NCI-H2029 treated with DMSO at 0.1 percent for 48 hours (cell line): ENCODE results near the gene RCOR1.
"Not testable (repeated sequence)": the region's sequence is repeated elsewhere in the genome, so short reads cannot be mapped to it uniquely, and the experiment has no call there.

Experiments used
- DNase-seq: peaks from one replicate; lab custom pipeline; 2025; lab: John Stamatoyannopoulos, UW

Gene RCOR1

DNA sequence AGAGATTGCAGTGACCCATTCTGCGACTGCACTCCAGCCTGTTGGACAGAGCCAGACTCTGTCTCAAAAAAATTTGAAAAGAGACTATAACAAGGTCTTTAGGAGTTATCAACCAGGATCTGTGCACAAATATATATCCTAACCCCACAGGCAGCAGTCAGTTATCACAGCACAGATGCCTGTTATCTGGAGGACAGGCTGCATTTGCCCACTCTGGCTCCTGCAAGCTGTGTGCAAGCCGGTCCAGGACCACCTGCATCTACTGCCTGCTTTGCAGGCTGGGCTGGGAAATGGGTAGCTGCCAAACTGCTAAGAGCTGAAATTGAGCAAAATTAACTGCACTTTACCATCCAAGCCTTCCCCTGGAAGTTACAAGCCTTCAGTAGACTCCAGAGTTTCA lies 21.4 kb upstream of the RCOR1 start:
- DNase-seq = no peak

DNA sequence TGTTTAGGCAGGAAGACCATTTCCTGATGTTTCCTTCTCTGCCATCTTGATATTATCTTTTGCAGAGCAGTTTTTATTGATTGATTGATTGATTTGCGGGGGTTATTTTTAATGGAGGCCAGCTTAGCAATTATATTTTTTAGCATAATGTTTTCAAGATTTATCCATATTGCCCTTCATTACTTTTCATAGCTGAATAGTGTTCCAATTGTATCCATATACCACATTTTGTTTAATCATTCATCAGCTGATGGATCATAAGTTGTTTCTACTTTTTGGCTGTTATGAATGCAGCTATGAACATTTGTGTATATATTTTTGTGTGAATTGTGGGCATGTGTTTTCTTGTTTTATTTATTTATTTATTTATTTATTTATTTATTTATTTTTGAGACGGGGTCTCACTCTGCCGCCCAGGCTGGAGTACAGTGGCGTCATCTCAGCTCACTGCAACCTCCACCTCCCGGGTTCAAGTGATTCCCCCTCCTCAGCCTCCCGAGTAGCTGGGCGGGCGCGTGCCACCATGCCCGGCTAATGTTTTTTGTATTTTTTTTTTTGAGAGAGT lies 20.9 kb upstream of the RCOR1 start:
- DNase-seq = no peak

DNA sequence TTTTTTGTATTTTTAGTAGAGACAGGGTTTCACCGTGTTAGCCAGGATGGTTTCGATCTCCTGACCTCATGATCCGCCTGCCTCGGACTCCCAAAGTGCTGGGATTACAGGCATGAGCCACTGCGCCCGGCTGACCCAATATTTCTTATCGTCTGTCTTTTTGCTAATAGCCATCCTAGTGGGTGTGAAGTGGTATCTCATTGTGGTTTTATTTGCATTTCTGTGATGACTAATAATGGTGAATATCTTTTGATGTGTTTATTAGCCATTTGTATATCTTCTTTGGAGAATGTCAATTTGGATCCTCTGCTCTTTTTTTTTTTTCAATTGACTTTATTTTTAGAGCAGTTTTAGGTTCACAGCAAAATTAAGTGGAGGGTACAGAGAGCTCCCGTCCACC lies 19.3 kb upstream of the RCOR1 start:
- not testable (repeated sequence) for DNase-seq

DNA sequence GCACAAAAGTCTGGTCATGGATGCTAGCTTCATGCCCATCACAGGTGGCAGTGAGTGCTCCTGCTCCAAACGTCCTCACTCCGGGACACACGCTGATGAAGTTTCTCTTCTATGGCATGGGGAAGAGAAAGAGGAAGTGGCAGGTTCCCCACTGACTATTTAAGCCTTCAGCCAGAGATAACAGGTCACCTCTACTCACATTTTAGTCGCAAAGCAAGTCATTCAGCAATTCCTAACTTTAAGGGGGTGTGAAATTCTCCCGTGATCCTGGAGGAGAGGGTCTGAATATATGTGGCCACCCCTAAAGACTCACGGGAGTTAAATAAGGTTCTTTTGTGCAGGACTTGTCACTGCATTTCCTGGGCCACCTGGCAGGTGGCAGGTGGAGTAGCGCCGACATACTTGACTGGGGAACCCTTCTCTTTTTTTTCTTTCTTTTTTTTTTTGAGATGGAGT lies 18.8 kb upstream of the RCOR1 start:
- no peak for DNase-seq

DNA sequence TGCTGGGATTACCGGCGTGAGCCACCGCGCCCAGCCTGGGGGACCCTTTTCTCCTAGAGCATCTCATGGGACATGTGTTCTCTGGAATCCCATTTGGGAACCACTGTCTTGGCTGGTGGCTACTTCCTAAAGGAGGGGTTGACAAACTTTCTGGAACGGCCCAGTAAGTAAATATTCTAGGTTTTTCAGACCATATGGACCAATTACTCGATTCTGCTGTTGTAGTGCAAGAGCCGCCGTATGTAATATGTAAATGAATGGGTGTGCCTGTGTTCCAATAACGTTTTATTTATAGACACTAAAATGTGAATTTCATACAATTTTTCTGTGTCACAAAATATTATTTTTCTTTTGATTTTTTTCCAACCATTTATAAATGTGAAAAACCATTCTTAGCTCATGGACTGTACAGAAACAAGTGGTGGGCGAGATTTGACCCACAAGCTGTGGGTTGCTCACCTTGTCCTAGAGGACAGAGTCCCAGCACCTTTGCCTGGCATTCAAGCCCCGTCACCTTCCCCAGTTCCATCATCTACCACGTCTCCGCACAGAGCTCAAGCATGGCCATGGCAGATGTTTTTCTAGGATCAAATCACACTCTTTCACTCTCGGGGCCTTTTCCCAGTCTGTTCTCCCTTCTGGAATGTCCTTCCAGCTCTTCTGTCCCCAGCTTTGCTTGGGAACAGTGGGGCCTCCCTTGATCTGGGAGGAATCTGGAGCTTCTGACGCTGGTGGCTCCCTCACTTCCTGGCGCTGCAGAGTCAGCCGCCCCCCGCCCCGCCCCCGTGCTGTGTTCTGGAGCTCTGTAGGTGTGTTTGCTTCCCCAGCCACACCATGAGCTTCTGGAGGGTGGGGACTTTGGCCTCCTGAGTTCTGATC lies 17.9 kb upstream of the RCOR1 start:
- no peak for DNase-seq

DNA sequence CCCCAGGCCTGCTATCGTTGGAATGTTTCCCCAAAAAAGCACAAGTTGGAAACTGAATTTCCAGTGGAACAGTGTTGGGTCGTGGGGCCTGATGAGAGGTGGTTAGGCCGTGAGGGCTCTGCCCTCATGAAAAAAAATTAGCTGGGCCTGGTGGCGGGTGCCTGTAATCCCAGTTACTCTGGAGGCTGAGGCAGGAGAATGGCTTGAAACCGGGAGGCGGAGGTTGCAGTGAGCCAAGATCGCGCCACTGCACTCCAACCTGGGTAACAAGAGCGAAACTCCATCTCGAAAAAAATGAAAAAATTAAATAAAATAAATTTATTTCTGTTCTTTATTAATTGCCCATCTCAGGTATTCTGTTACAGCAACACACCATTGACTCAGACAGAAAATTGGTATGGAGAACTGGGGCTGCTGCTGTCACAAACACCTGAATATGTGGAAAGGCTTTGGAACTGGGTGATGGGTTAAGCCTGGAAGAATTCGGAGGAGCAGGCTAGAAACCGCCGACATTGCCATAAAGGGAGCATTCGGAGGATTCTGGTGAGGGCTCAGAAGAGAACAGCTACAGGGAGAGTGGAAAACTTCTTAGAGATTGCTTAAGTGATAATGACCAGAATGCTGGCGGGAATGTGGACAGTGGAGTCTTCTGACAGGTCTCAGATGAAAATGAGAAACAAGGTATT lies 17.1 kb upstream of the RCOR1 start:
- DNase-seq = no peak

DNA sequence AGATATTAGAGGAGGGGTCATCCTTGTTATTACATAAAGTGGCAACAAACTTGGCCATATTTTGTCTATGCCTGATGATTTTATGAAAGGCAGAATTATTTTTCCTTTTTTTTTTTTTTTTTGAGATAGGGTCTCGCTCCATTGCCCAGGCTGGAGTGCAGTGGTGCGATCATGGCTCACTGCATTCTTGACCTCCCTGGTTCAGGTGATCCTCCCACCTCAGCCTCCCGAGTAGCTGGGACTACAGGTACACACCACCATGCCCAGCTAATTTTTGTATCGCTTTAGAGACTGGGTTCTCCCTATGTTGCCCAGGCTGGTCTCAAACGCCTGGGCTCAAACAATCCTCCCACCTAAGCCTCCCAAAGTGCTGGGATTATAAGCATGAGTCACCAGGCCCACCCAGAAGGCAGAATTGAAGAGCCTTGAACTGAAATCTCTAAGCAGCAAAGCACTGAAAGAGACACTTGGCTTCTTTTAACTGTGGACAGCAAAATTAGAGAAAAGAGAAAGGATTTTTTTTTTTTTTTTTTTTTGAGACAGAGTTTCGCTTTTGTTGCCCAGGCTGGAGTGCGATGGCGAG lies 16.5 kb upstream of the RCOR1 start:
- not testable (repeated sequence) for DNase-seq

DNA sequence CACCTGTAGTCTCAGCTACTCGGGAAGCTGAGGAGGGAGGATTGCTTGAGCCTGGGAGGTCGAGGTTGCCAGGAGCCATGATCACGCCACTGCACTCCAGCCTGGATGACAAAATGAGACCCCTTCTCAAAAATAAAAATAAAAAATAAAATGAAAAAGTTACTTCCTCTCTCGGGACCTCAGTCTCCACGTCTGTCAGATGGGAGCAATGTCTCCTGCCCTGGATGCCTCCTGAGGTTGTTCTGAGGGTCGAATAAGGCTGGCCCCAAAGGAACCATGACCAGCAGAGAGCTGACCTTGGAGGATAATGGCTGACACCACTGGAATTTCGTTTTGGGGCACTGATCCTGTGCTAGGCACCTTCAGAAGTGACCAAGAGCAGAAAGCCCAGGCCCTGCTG lies 13.6 kb upstream of the RCOR1 start:
- no peak for DNase-seq

DNA sequence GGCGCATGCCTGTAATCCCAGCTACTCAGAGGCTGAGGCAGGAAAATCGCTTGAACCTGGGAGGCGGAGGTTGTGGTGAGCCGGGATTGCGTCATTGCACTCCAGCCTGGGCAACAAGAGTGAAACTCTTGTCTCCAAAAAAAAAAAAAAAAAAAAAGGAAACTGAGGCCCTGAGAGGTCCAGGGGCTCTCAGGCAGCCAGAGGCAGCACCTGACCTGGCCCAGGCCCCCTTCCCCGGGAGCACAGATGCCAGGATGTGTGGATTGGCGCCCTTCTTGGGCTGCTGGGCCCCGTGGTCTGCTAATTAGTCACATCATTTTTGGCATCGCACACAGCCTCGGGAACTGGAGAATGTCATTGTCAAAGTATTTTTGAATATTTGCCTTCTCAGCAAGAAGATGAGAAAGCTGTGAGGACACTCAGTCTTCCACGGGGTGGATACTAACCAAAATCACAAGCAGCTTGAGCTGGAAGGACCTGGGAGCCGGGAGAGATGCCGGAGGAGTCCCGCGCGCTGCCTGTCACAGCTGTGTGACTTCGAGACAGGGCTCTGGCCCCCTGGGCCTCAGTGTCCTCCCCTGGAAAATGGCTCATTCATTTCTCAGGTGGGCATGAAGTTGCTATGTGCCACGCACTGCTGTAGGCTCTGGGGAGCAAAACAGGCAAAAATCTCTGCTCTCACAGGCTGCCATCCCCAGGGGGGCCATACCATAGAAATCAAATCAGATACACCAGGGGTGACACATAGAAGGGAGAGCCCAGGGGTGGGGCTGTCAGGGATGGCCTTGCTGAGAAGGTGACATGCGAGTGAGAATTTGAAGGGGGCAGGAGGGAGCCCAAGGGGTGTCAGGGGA lies 12.5 kb upstream of the RCOR1 start:
- DNase-seq = no peak

DNA sequence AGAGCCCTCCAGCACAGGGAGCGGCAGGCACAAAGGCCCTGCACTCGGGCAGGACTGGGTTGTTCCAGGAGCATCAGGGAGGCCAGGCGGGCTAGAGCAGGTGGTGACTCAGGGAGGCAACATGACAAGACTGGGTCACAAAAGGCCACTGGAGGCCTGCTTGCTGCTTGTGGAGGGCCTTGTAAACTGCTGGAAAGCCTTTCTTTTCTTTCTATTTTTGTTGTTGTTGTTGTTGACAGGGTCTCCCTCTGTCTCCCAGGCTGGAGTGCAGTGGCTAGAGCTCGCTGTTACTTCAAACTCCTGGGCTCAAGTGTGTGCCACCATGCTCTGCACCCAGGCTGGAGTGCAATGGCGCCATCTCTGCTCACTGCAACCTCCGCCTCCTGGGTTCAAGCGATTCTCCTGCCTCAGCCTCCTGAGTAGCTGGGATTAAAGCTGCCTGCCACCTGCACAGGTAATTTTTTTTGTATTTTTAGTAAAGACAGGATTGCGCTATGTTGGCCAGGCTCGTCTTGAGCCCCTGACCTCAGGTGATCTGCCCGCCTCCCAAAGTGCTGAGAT lies 11.8 kb upstream of the RCOR1 start:
- no peak for DNase-seq

DNA sequence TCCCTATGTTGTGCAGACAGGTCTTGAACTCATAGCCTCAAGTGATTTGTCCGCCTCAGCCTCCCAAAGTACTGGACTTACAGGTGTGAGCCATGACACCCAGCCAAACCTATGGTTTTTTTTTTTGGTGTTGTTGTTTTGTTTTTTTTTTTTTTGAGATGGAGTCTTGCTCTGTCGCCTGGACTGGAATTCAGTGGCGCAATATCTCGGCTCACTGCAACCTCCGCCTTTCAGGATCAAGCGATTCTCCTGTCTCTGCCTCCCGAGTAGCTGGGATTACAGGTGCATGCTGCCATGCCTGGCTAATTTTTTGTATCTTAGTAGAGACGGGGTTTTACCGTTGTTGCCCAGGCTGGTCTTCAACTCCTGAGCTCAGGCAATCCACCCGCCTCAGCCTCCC lies 11.3 kb upstream of the RCOR1 start:
- no peak for DNase-seq

DNA sequence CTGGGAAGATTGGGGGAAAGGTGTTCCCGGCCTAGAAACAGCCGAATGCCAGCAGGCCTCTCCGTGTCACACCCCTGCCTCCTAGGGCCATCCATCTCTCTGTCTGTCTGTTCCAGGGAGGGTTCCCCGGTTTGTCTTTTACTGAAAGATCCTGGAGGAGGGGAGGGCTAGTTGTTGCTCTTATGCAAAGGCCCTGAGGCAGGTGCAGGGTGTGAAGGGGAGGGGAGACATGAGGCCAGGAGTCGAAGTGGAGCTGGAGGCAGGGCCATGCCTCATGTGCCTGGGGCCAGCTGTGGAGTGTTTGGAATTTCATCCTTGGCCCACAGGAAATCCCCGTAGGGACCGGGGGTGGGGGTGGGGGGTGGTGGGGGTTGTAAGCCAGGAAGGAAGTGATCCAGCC lies 8.7 kb upstream of the RCOR1 start:
- DNase-seq = no peak

DNA sequence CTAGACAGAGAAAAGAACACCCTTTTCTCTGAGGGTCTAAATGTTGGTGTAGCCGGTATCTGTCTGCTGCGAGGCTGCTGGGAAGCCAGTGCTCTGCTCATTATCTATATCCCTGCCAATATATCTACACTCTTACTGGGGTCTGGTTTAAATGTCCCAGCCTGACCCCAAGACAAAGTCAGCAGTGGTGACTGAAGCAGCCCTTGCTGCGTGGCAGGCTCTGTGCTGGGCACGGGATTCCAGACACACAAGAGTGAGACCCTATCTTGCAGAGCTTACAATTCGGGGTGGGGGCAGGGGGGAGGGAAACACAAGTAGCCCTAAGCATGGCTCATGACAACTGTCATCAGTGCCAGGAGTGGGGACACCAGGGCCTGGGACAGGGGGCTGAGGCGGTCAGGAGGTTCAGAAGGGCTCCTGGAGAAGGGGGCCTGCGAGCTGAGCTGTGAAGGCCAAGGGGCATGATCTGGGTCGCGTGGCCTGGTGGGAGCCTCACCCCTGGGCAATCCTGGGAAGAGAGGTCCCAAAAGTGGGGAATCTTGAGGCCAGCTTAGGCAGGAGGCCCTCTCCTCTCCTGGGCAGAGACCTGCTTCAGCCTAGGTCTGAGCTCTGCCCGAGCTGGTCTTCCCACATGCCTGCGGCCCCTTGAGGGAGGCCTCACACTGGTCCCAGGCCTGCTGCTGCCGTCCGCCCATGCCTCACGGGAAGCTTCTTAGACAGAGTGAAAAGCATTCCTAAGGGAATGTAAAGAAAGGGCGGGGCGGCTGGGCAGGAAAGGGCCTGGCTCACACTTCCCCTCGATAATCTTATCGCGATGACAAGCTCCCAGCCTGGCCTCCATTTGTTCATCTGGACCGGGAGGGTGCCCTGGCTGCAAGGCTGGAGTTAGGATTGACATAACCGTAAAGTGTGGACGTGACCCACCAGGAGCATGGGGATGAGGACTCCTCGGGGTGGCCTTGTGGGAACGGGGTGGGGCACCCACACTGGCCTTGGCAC lies 7.3 kb upstream of the RCOR1 start:
- no peak for DNase-seq

DNA sequence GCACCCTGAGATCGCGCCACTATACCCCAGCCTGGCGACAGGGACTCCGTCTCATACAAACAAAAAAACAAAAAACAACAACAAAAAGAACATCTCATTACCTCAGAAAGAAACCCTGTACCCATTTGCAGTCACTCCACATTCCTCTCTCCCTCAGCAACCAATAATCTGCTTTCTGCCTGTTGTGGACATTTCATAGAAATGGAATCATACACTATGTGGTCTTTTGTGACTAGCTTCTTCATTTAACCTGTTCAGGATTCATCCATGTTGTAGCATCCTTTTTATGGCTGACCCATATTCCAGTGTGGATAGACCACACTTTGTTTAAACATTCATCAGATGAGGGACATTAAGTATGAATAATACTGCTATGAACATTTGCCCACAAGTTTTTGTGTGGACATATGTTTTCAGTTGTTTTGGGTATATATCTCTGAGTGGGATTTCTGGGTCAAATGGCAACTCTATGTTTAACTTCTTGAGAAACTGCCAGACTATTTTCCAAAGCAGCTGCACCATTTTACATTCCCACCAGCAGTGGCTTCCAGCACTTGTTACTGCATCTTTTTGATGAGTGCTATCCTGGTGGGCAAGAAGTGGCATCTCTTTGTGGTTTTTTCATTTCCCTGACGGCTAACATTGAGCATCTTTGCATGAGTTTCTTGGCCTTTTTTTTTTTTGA lies 5.9 kb upstream of the RCOR1 start:
- no peak for DNase-seq

DNA sequence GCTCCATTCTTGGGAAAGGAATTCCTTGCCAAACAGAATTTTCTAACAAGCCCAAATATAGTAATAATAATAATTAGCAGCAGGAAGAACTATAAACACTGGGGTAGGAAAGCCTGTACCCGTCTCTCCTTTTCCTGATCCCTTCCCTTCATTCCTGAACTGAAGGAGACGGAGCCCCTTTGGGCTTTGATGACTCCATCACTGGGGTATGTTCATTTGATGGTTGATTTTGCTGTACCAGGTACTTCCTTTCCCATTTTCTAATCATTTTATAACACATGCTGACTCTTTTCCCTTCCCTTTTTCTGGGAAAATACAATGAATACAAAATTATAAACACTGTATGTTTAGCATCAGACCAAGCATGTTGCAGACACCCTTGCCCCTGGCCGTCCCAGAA lies 3.6 kb upstream of the RCOR1 start:
- no peak for DNase-seq

DNA sequence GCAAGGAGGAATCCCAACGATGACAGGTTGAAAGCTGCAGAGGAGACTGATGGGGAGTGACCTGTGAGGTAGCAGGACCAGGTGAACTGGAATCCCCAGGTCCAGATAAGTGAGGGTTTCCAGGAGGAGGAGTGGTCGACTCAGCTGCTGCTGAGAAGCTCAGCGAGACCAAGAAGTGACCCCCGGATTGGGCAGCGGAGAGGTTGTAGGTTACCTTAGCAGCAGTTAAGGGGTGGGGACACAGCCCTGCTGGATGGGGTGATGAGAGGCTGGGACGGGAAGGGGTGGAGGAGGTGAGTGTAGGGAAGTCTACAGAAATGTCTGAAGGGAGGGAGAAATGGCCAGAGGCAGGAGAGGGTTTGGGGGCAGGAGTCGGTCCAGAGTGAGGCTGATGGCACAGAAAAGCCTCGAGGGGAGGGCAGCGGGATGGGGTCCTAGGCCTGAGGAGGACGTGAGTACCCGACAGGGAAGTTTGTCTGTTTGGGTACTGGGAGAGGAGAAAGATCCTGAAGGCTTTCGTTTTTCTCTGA lies 2.6 kb upstream of the RCOR1 start:
- no peak for DNase-seq

DNA sequence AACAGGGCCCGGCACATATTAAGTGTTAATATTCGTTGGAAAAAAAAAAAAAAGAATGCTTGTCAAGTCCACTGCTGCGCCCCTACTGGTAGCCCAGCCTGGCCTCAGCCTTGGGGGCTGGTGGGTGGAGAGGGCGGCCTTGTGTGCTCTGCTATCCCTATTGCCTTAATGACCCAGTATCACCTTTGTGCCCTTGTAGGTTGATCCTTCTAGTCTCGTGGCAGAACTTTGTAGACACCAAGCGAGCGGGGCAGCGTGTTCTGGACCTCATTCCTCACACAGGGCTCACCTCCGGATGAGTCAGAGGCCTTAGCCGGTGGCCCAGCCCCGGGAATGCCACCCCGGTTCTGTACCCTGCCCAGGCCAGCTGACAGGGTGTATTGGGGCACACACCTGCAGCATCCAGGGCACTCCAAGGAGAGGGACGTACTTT lies 1.8 kb upstream of the RCOR1 start:
- DNase-seq = no peak

DNA sequence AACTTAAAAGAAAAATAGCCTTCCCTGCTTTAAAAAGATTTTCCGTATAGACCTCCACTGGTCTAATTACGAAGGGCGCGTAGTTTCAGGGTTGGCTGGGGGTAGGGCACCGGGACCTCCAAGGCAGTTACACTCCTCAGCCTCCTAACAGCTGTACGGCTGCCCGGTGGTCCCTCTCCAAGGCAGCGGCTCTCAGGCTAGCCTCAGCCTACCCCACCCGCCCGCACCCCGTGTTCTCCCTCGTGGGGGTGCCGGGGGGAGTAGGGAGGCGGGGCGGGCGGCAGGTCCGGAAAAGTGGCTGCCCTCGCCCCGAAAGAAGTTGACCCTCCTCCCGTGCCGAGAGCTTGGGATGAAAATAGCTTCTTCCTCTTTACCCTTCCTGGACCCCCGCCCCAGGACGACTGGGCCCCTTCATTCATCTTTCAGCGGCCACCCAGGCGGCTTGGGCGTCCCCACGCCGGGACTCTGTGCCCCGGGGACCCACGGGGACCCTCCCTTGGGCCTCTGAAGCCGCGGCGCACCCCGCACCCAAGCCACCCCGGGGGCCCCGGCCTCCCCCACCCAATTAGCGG lies 991 bp upstream of the RCOR1 start:
- DNase-seq = no peak

DNA sequence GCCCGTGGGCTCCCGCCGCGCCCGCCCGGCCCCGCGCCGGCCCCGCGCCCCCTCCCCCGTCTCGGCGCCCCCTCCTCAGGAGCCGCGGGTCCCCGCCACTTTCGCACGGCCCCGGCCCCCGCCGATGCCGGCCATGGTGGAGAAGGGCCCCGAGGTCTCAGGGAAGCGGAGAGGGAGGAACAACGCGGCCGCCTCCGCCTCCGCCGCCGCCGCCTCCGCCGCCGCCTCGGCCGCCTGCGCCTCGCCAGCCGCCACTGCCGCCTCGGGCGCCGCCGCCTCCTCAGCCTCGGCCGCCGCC lies 263 bp downstream of the RCOR1 start:
- DNase-seq = no peak
